CD8-positive, alpha-beta memory T cell (primary cell): Measurements from ENCODE around the gene TLR9. TPM values are rescaled to one million over a fixed set of nuclear protein-coding genes. Genes with fewer than 3 reads are reported as not detected.
"Not testable (repeated sequence)": the region's sequence is repeated elsewhere in the genome, so short reads cannot be mapped to it uniquely, and the experiment has no call there.

ENCODE experiments used
- CTCF ChIA-PET: fragments of 350-600 bp; sonication (Branson Sonifier 250); formaldehyde crosslinking; loops from one replicate; lab custom pipeline; 2021; ENCODE audit warnings: antibody characterized with exemption; lab: Charles Lee
- POLR2A ChIA-PET: fragments of 350-600 bp; sonication (Branson Sonifier 250); formaldehyde crosslinking; loops from one replicate; lab custom pipeline; 2021; ENCODE audit warnings: antibody characterized with exemption; lab: Charles Lee
- DNase-seq, 5 donors: peaks; one replicate each; pipeline versions ENCODE4 v3.0.0 to v3.0.0-alpha.2; 2020 to 2022; ENCODE audit warnings: mixed read lengths in 1 of 5
- H3K27ac ChIP-seq: one replicate; pipeline ENCODE4 v1.7.0; 2013; ENCODE audit warnings: low read depth, mild to moderate bottlenecking, low read length, moderate library complexity
- H3K27me3 ChIP-seq: 2 replicates; pipeline ENCODE4 v1.7.0; 2013; ENCODE audit warnings: low read length, mild to moderate bottlenecking; ENCODE audit not compliant: insufficient read depth, poor library complexity, severe bottlenecking
- H3K36me3 ChIP-seq: 2 replicates; pipeline ENCODE4 v1.7.0; 2013; ENCODE audit warnings: mild to moderate bottlenecking, low read length, moderate library complexity; ENCODE audit not compliant: insufficient read depth
- H3K4me1 ChIP-seq: 2 replicates; pipeline ENCODE4 v1.7.0; 2013; ENCODE audit warnings: mild to moderate bottlenecking, low read length, moderate library complexity; ENCODE audit not compliant: insufficient read depth
- H3K4me3 ChIP-seq: 2 replicates; pipeline ENCODE4 v1.7.0; 2013; ENCODE audit warnings: mild to moderate bottlenecking, low read length
- H3K9me3 ChIP-seq: 2 replicates; pipeline ENCODE4 v1.7.0; 2013; ENCODE audit warnings: mild to moderate bottlenecking, low read length
- H3K27ac Mint-ChIP-seq, 8 donors: one replicate each; pipeline ENCODE4 v1.8.0; 2020 to 2021; ENCODE audit warnings: mixed read lengths in 8 of 8, mild to moderate bottlenecking in 6 of 8, inconsistent platforms in 3 of 8, moderate library complexity in 3 of 8
- H3K27me3 Mint-ChIP-seq, 2 donors: one replicate each; pipeline ENCODE4 v1.8.0; 2020 to 2021; ENCODE audit warnings: mixed read lengths in 2 of 2, mild to moderate bottlenecking in 1 of 2, moderate library complexity in 1 of 2
- H3K36me3 Mint-ChIP-seq, 3 donors: one replicate each; pipeline ENCODE4 v1.8.0; 2020 to 2021; ENCODE audit warnings: mixed read lengths in 3 of 3, inconsistent platforms in 1 of 3, mild to moderate bottlenecking in 1 of 3
- H3K4me1 Mint-ChIP-seq, 3 donors: one replicate each; pipeline ENCODE4 v1.8.0; 2020 to 2021; ENCODE audit warnings: mixed read lengths in 3 of 3, inconsistent platforms in 1 of 3, mild to moderate bottlenecking in 1 of 3
- H3K4me3 Mint-ChIP-seq, 7 donors: one replicate each; pipeline ENCODE4 v1.8.0; 2020 to 2021; ENCODE audit warnings: mixed read lengths in 7 of 7, mild to moderate bottlenecking in 6 of 7, moderate library complexity in 4 of 7, inconsistent platforms in 2 of 7
- H3K9me3 Mint-ChIP-seq, 5 donors: one replicate each; pipeline ENCODE4 v1.8.0; 2020 to 2022; ENCODE audit warnings: mixed read lengths in 5 of 5, mild to moderate bottlenecking in 3 of 5, moderate library complexity in 2 of 5, inconsistent platforms in 1 of 5
- polyA plus RNA-seq: library from polyadenylated mRNA; unstranded; fragments of 300-500 nt; fragmentation: Illumina TruSeq; gene quantifications from one replicate; pipeline ENCODE4 v1.2.3, GENCODE V29; 2021
- total RNA-seq, 2 experiments: library from RNA; stranded (reverse); gene quantifications; one replicate each; pipeline ENCODE4 v1.2.3, GENCODE V29; 2021

Gene TLR9
- total and polyA plus RNA-seq, 3 experiments from 2014 or later: 0.16 to 0.22 (median 0.16) TPM

DNA sequence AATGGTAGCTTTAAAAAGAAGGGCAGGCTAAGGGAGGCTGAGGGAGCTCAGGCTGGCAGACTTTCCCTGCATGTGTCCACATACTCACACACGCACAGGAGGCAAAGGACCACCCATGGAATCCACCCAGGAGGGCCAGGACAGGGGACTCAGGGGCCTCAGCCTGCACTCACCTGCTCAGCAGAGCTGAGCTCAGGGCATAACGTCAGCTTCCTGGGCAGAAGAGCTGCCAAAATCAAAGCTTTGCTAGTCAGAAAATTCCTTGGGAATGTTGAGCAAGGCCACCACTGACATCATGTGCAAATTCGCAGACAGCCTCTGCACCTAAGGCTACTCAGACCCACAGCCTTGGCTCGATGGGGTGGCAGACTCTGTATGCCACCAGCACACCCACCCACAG lies 43.9 kb downstream of the TLR9 start:
- POLR2A ChIA-PET: no interaction called here
- peak overlapping the region in 4 of 8 donors; percentile 20 to 93 (median 70) for H3K27ac Mint-ChIP-seq

DNA sequence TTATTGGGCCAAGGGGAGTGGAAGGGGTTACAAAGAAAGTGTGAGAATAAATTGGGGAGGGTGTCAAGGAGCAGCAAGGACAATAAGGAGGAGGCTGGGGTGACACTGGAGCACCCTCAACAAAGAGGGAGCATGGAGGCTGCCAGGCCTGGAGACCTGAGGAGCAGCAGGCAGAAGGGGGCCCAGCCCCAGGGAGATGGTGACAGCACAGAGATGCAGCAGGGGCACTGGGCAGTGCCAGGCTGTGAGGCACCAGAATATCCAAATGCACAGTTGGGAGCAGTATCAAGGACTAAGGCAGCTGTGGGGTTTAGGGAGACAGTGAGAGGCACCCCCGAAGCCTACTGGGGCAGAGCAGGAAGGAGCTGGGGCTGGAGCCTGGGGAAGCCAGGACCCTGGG lies 46.9 kb downstream of the TLR9 start:
- no peaks in the 10 kb centered on the region for H3K36me3 ChIP-seq
- no peaks in the 10 kb centered on the region for H3K9me3 ChIP-seq
- H3K4me3 ChIP-seq: no peak overlapping the region
- no peaks in the 10 kb centered on the region for H3K9me3 Mint-ChIP-seq
- H3K4me1 Mint-ChIP-seq: peaks cover 7 to 16% (median 8%) of the 10 kb centered on the region in 3 donors
- H3K4me3 Mint-ChIP-seq: peak overlapping the region in 1 of 7 donors; percentile 52
- POLR2A ChIA-PET: no interaction called here
- no peaks in the 10 kb centered on the region for H3K27me3 Mint-ChIP-seq
- no peaks in the 10 kb centered on the region for H3K4me1 ChIP-seq
- CTCF ChIA-PET: no interaction called here
- DNase-seq: no peak
- H3K27ac ChIP-seq: no peak overlapping the region
- H3K27ac Mint-ChIP-seq: no peak overlapping the region
- H3K36me3 Mint-ChIP-seq: no peaks in the 10 kb centered on the region
- no peaks in the 10 kb centered on the region for H3K27me3 ChIP-seq

More for the DNA sequence above, 43.9 kb downstream of the TLR9 start:
- H3K9me3 ChIP-seq: no peaks in the 10 kb centered on the region
- Mint-ChIP-seq H3K27me3 (no peaks in the 10 kb centered on the region), H3K4me3 (no peak overlapping the region), H3K36me3 (no peaks in the 10 kb centered on the region), H3K9me3 (no peaks in the 10 kb centered on the region), H3K4me1 (peaks cover 7 to 16% (median 8%) of the 10 kb centered on the region in 3 donors)
- no peaks in the 10 kb centered on the region for H3K36me3 ChIP-seq
- no peak overlapping the region for H3K4me3 ChIP-seq
- CTCF ChIA-PET: no interaction called here
- H3K27me3 ChIP-seq: no peaks in the 10 kb centered on the region
- no peaks in the 10 kb centered on the region for H3K4me1 ChIP-seq
- no peak for DNase-seq
- no peak overlapping the region for H3K27ac ChIP-seq

DNA sequence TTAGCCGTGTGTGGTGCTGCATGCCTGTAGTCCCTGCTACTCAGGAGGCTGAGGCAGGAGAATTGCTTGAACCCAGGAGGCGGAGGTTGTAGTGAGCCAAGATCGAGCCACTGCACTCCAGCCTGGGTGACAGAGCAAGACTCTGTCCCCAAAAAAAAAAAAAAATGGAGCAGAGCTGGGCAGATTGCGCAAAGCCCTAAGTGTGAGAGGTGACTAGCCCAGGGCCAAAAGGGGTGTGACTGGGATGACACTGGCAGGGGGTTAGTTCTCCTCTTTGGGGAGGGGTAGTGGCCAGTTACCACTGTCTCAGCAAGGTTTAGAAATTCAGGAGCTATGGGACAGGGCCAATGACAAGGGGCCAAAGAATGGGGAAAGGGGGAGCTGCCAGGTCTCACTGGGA lies 47.3 kb downstream of the TLR9 start:
- H3K4me3 Mint-ChIP-seq, H3K9me3 ChIP-seq, H3K27me3 ChIP-seq, H3K27me3 Mint-ChIP-seq, DNase-seq, H3K36me3 Mint-ChIP-seq, H3K36me3 ChIP-seq, POLR2A ChIA-PET, H3K9me3 Mint-ChIP-seq, H3K4me3 ChIP-seq, H3K27ac Mint-ChIP-seq, H3K4me1 ChIP-seq, H3K27ac ChIP-seq, CTCF ChIA-PET: not testable (repeated sequence)
- H3K4me1 Mint-ChIP-seq: peaks cover 7 to 16% (median 8%) of the 10 kb centered on the region in 3 donors

DNA sequence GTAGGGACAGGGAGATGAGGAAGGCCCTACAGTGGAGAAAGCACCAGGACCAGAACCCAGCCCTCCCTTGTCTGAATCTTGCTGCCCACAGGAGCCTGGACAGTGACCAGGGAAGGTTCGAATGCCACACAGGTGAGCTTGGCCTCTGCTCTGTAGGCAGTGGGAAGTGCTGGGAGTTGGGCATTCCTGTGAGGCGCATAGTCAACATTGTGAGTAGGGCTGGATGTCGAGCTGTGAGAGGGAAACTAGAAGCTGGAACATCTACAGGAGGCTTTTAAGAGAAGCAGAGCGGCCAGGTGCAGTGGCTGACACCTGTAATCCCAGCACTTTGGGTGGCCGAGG lies 47.8 kb downstream of the TLR9 start:
- Histone ChIP-seq H3K36me3 (no peaks in the 10 kb centered on the region), H3K4me1 (no peaks in the 10 kb centered on the region), H3K27ac (no peak overlapping the region), H3K9me3 (no peaks in the 10 kb centered on the region), H3K4me3 (no peak overlapping the region), H3K27me3 (no peaks in the 10 kb centered on the region)
- Mint-ChIP-seq H3K27me3 (no peaks in the 10 kb centered on the region), H3K27ac (no peak overlapping the region), H3K9me3 (no peaks in the 10 kb centered on the region), H3K36me3 (no peaks in the 10 kb centered on the region), H3K4me3 (no peak overlapping the region), H3K4me1 (peaks cover 6 to 15% (median 7%) of the 10 kb centered on the region in 3 donors)
- ChIA-PET POLR2A (no interaction called here), CTCF (no interaction called here)
- no peak for DNase-seq

DNA sequence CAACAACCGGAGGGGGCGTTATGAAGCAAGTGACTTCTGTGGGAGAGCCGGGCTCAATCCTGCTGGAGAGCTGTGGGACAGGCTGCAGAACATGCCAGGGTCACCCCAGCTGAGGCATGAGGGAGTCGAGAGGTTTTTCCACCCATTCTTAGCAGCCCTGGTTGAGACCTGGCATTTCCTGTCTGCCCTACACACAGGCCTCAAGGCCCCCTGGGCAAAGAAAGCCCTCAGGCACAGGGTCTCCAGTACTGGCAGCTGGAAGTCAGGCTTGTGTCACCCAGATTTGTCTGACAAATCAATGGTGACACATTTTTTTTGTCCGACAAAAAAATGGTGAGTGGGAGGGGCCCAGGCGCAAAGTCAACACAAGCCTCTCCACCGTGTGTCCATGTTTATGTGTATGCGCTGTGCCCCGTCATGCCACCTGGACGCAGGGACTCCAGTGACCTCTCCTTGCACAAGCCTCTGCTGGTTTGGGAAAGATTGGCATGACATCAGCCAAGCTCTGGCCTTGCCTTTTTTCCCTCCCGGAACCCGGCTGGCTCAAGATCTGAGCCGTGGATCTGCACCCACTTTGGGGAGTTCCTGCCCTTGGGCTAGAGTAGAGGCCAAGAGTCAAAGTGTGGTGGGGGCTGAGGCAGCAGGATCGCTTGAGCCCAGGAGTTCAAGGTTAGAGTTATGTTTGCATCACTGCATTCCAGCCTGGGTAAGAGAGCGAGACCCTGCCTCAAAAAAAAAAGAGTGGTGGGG lies 48.3 kb downstream of the TLR9 start:
- no peaks in the 10 kb centered on the region for H3K27me3 Mint-ChIP-seq
- CTCF ChIA-PET: interaction anchor here (1.3 to 1.4 kb wide), 2 partner anchors 44 to 176 kb away, joined by 3 read pairs; no protein-coding TSS in a partner anchor
- peaks cover under 1 to 10% (median 1%) of the 10 kb centered on the region in 3 donors for H3K4me1 Mint-ChIP-seq
- Histone ChIP-seq H3K27me3 (no peaks in the 10 kb centered on the region), H3K4me1 (no peaks in the 10 kb centered on the region), H3K27ac (no peak overlapping the region), H3K36me3 (no peaks in the 10 kb centered on the region), H3K4me3 (no peak overlapping the region), H3K9me3 (no peaks in the 10 kb centered on the region)
- H3K9me3 Mint-ChIP-seq: no peaks in the 10 kb centered on the region
- peak overlapping the region in 1 of 8 donors; percentile 29 for H3K27ac Mint-ChIP-seq
- no peak overlapping the region for H3K4me3 Mint-ChIP-seq
- POLR2A ChIA-PET: no interaction called here
- DNase-seq: no peak
- no peaks in the 10 kb centered on the region for H3K36me3 Mint-ChIP-seq

DNA sequence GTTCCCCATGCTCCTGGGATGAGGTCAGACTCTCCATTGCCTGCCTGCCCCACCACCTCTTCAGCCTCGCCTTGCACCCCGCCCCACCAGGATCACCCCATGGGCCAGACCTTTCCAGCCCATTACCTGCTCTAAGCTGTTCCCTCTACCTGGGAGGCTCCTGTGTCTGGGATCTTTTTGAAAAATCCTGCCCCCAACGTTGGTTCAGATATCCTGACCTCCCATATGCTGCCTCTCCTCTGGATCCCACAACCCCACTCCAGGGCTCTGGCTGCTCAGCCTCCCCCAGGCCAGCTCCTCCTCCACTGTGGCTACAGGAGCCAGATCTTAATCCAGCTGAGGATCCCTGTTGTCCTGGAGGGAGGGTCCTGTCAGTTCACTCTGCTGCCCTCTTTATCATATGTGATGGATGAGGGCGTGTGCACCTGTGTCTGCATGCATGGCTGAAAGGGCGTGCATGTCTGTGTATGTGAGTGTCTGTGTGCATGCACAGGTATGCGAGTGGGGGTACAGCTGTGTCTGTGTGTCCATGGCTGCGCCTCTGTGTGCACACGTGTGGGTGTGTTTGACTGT lies 49.2 kb downstream of the TLR9 start:
- ChIA-PET CTCF (interaction anchor here (1.3 to 1.4 kb wide), 3 partner anchors 10 to 175 kb away, joined by 3 read pairs; no protein-coding TSS in a partner anchor), POLR2A (interaction anchor here (0.6 kb wide), 1 partner anchor 158 kb away, joined by 3 read pairs; no protein-coding TSS in a partner anchor)
- Histone ChIP-seq H3K4me1 (no peaks in the 10 kb centered on the region), H3K27ac (no peak overlapping the region), H3K9me3 (no peaks in the 10 kb centered on the region), H3K36me3 (no peaks in the 10 kb centered on the region), H3K4me3 (no peak overlapping the region), H3K27me3 (no peaks in the 10 kb centered on the region)
- H3K4me1 Mint-ChIP-seq: peaks cover 0 to 2% (median 0%) of the 10 kb centered on the region in 3 donors
- no peak overlapping the region for H3K27ac Mint-ChIP-seq
- no peaks in the 10 kb centered on the region for H3K27me3 Mint-ChIP-seq
- no peak overlapping the region for H3K4me3 Mint-ChIP-seq
- DNase-seq: no peak
- no peaks in the 10 kb centered on the region for H3K9me3 Mint-ChIP-seq
- H3K36me3 Mint-ChIP-seq: no peaks in the 10 kb centered on the region

DNA sequence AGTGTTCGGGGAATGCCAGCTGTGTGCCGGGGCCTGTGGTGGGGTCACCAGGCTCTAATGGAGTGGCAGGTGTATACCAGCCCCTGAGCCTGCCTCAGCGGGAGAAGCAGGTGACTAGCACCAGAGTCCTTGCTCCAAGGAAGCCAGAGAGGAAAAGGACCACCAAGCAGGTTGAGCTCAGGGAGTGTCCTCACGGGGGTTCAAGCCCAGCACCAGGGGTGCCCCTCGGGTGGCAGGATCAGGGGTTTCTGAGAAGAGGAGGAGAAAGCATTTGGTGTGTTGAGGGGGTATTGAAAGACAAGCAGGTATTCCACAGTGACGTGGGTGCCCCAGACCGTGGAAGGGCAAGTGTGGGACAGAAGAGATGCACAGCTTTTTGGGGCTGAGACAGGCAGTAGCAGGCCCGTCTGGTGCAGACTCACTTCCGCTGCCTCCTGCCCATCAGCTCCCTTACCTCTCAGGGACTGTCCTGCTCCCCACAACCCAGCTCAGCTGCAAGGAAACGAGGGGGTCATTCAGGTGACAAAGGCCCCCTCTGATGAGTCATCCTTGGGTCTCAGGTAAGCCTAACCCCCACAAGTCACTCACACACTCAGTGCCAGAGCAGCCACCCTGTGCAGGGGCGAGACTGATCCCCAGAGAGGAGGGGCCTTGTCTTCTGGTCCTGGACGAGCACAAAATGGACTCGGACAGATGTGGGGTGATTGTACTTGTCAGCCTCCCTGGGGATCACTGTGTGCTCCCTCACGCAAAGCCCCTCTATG lies 49.8 kb downstream of the TLR9 start:
- H3K4me3 Mint-ChIP-seq: no peak overlapping the region
- Histone ChIP-seq H3K4me3 (no peak overlapping the region), H3K9me3 (no peaks in the 10 kb centered on the region), H3K27ac (no peak overlapping the region), H3K36me3 (no peaks in the 10 kb centered on the region), H3K27me3 (no peaks in the 10 kb centered on the region), H3K4me1 (no peaks in the 10 kb centered on the region)
- H3K4me1 Mint-ChIP-seq: no peaks in the 10 kb centered on the region
- CTCF ChIA-PET: interaction anchor here (1.3 to 1.4 kb wide), 3 partner anchors 10 to 174 kb away, joined by 3 read pairs; no protein-coding TSS in a partner anchor
- no peaks in the 10 kb centered on the region for H3K9me3 Mint-ChIP-seq
- no peak for DNase-seq
- POLR2A ChIA-PET: interaction anchor here (0.6 kb wide), 1 partner anchor 159 kb away, joined by 3 read pairs; no protein-coding TSS in a partner anchor
- H3K27ac Mint-ChIP-seq: no peak overlapping the region
- H3K36me3 Mint-ChIP-seq: no peaks in the 10 kb centered on the region
- no peaks in the 10 kb centered on the region for H3K27me3 Mint-ChIP-seq

DNA sequence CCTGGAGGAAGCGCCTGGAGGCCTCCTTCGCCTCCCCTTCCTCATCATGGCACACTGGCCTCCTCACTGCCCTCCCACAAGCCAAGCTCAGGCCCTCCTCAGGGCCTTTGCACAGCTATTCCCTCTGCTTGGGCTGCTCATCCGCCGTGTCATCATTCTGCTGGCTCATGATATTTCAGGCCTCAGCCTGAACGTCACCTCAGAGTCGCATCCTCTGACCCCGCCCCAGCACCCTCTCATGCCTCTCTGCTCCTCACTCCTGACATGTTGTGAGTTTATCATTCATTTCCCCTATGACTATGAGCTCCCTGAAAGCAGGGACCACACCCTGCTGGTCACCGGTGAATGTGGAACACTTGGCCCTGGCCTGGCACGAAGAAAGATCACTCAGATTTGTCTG lies 50.5 kb downstream of the TLR9 start:
- H3K27ac Mint-ChIP-seq: no peak overlapping the region
- no peaks in the 10 kb centered on the region for H3K4me1 ChIP-seq
- no peaks in the 10 kb centered on the region for H3K4me1 Mint-ChIP-seq
- no peaks in the 10 kb centered on the region for H3K9me3 Mint-ChIP-seq
- no peak overlapping the region for H3K4me3 Mint-ChIP-seq
- peak in 1 of 5 donors; percentile 31 for DNase-seq
- H3K27ac ChIP-seq: no peak overlapping the region
- POLR2A ChIA-PET: no interaction called here
- no peaks in the 10 kb centered on the region for H3K9me3 ChIP-seq
- CTCF ChIA-PET: interaction anchor here (1.4 kb wide), 1 partner anchor 11 kb away, joined by 3 read pairs; no protein-coding TSS in a partner anchor
- H3K27me3 ChIP-seq: no peaks in the 10 kb centered on the region
- no peaks in the 10 kb centered on the region for H3K36me3 ChIP-seq
- no peak overlapping the region for H3K4me3 ChIP-seq
- no peaks in the 10 kb centered on the region for H3K36me3 Mint-ChIP-seq
- H3K27me3 Mint-ChIP-seq: no peaks in the 10 kb centered on the region
